Measurements from ENCODE around the gene CLCN7. TPM values are rescaled to one million over a fixed set of nuclear protein-coding genes. Genes with fewer than 3 reads are reported as not detected.

CLCN7 gene
- total and polyA plus RNA-seq, 2 of the 4 experiments (the other 2 are of a cell fraction), result 10.8 to 45.2 TPM

- Histone ChIP-seq H3K27ac (ENCODE audit: insufficient read depth, low read length) (no peak overlapping the region), H3K36me3 (ENCODE audit: control insufficient read depth, insufficient read depth, low read length) (peaks cover 8% of the 10 kb centered on the region; the same call in 1 of the 2 replicates), H2BK15ac (ENCODE audit: low read depth, low read length) (no peak overlapping the region), H4K20me1 (ENCODE audit: insufficient read depth, low read length) (no peaks in the 10 kb centered on the region), H3K27me3 (ENCODE audit: control insufficient read depth, insufficient read depth, low read length) (no peaks in the 10 kb centered on the region), H3K79me1 (ENCODE audit: low read depth in 1 of 2, low read length in 2 of 2) (no peaks in the 10 kb centered on the region), H3K4ac (ENCODE audit: low read depth, low read length) (no peak overlapping the region), H3K23ac (ENCODE audit: low read depth, low read length) (no peak overlapping the region), H4K8ac (ENCODE audit: low read depth in 2 of 2, low read length in 2 of 2) (no peak overlapping the region), H2BK5ac (ENCODE audit: low read depth, low read length, poor library complexity, severe bottlenecking) (no peak overlapping the region), H3K4me2 (ENCODE audit: low read depth, low read length) (no peak overlapping the region), H3K18ac (ENCODE audit: low read depth, low read length) (no peak overlapping the region), H2AK9ac (replicated peaks; ENCODE audit: low read depth, low read length, poor library complexity) (no peak overlapping the region), H3K9me1 (ENCODE audit: insufficient read depth, low read length) (no peaks in the 10 kb centered on the region), H2BK120ac (ENCODE audit: low read depth, low read length) (no peak overlapping the region), H3K9ac (ENCODE audit: low read depth, low read length) (no peak overlapping the region), H4K91ac (ENCODE audit: insufficient read depth, low read depth, low read length) (no peak overlapping the region), H2BK20ac (ENCODE audit: low read depth, low read length) (no peak overlapping the region), H3K56ac (ENCODE audit: extremely low read depth, insufficient read depth, low read length) (no peak overlapping the region), H3K9me3 (ENCODE audit: control insufficient read depth, insufficient read depth, low read length) (no peaks in the 10 kb centered on the region), H2AFZ (replicated peaks; ENCODE audit: low read length, poor library complexity) (no peak overlapping the region), H2AK5ac (ENCODE audit: low read depth, low read length) (no peak overlapping the region), H3K4me1 (ENCODE audit: control insufficient read depth, insufficient read depth, low read length) (no peaks in the 10 kb centered on the region), H3K14ac (replicated peaks; ENCODE audit: low read depth, low read length) (no peak overlapping the region), H3K4me3 (ENCODE audit: insufficient read depth, low read depth, low read length) (no peak overlapping the region), H4K5ac (ENCODE audit: low read depth, low read length) (no peak overlapping the region)
- BruUV-seq (replicated peaks), result no TSS peak
- POLR2A ChIA-PET (ENCODE audit: unreplicated experiment), result no interaction called here
- TF ChIP-seq, protein P1, sequence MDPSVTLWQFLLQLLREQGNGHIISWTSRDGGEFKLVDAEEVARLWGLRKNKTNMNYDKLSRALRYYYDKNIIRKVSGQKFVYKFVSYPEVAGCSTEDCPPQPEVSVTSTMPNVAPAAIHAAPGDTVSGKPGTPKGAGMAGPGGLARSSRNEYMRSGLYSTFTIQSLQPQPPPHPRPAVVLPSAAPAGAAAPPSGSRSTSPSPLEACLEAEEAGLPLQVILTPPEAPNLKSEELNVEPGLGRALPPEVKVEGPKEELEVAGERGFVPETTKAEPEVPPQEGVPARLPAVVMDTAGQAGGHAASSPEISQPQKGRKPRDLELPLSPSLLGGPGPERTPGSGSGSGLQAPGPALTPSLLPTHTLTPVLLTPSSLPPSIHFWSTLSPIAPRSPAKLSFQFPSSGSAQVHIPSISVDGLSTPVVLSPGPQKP (IDR thresholded peaks at IDR 0.05; ENCODE audit: borderline replicate concordance, low read depth, low read length), result no peak
- ATAC-seq (ENCODE audit: low read depth) (no peak), DNase-seq (no peak)
- in situ Hi-C loops (cut with MboI; ENCODE audit: low sequenced_read_pairs), result no loop called here
- 85% methylated on average over 20 of the region's 24 CpGs; no CpG with 5 or more reads in 1 of the 2 experiments for WGBS, 2 experiments (ENCODE audit: extremely low coverage in 2 of 2, insufficient read length in 1 of 2)
- CTCF ChIA-PET, result no interaction called here
- intact Hi-C loops (cut with micrococcal nuclease), result no loop called here
- dilution Hi-C loops (cut with HindIII; ENCODE audit: low sequenced_read_pairs, unreplicated experiment), result no loop called here
Observed at GRCh38 chr16:1442697-1443096, 32.1 kb downstream of the CLCN7 start.

Measured in IMR-90 (cell line).